Upper lobe of left lung (tissue), 6 donors: ENCODE data around the gene NRDC. TPM values are rescaled to one million over a fixed set of nuclear protein-coding genes. Genes with fewer than 3 reads are reported as not detected.
A peak's percentile ranks its signal among the peaks of the same experiment; 100 is the strongest.

Experiments used
- ATAC-seq, 2 donors: fragments of 200-7000 bp; cut with Tn5 transposase; one replicate each; pipeline ENCODE4 v1.9.1; 2022; ENCODE audit warnings: mild to moderate bottlenecking in 2 of 2, moderate library complexity in 2 of 2; ENCODE audit not compliant: low FRiP score in 2 of 2
- DNase-seq, 2 donors: peaks; one replicate each; pipeline ENCODE4 v3.0.0-alpha.2; 2019 to 2020
- H3K27ac ChIP-seq, 4 donors: fragments of 200-600 bp; sonication (generic); one replicate each; pipeline ENCODE4 v1.5.1; 2016 to 2019
- H3K27me3 ChIP-seq, 4 donors: fragments of 200-600 bp; sonication (generic); one replicate each; pipeline ENCODE4 v1.5.1; 2017 to 2019
- H3K36me3 ChIP-seq, 4 donors: fragments of 200-600 bp; sonication (generic); one replicate each; pipeline ENCODE4 v1.5.1; 2016 to 2019
- H3K4me1 ChIP-seq, 4 donors: fragments of 200-600 bp; sonication (generic); one replicate each; pipeline ENCODE4 v1.5.1; 2018 to 2019
- H3K4me3 ChIP-seq, 4 donors: fragments of 200-600 bp; sonication (generic); one replicate each; pipeline ENCODE4 v1.5.1; 2017 to 2019; ENCODE audit warnings: mild to moderate bottlenecking in 2 of 4, moderate library complexity in 1 of 4
- H3K9me3 ChIP-seq, 4 donors: fragments of 200-600 bp; sonication (generic); one replicate each; pipeline ENCODE4 v1.5.1; 2018 to 2019
- EP300 ChIP-seq, 4 donors: sonication (generic); formaldehyde crosslinking; IDR thresholded peaks; one replicate each; pipeline ENCODE4 v1.5.1; 2017; ENCODE audit warnings: antibody characterized with exemption in 4 of 4, control low read depth in 2 of 4
- POLR2A ChIP-seq, 4 donors: fragments of 450-650 bp; IDR thresholded peaks; one replicate each; pipeline ENCODE4 v1.5.1; 2016 to 2017; ENCODE audit warnings: antibody characterized with exemption in 4 of 4, mild to moderate bottlenecking in 2 of 4
- POLR2AphosphoS5 ChIP-seq, 2 donors: sonication (generic); formaldehyde crosslinking; IDR thresholded peaks; one replicate each; pipeline ENCODE4 v1.5.1; 2017; ENCODE audit warnings: antibody characterized with exemption in 2 of 2
- WGBS, 2 donors: methylation state at CpG; one replicate each; pipeline ENCODE4 v1.1.5; 2017 to 2018; 5-methylcytosine and 5-hydroxymethylcytosine counted together
- total RNA-seq, 6 donors: library from RNA; depleted of rRNA in 4 of 6; stranded (reverse); fragments of >200 nt in 4 of 6; gene quantifications; one replicate each; pipeline versions ENCODE4 v1.1.0 to v1.2.1, GENCODE V29; 2016 to 2021
- TF ChIP-seq, protein P1 (sequence below), 6 experiments: fragments of 450-650 bp in 4 of 6; fragments of 200-600 bp in 2 of 6; sonication (generic) in 2 of 6; IDR thresholded peaks; one replicate each; pipeline ENCODE4 v1.5.1; 2016 to 2019; ENCODE audit warnings: antibody characterized with exemption in 6 of 6
- donor health status: DM: no; HTN: no; CAD: no; lungs with moderate emphysema.
- donor health status: DM: no; HTN: yes; CAD: no; lungs with severe emphysema.

Gene NRDC
- total RNA-seq, 6 donors from 2014 or later: 52.5 to 149 (median 106) TPM

DNA sequence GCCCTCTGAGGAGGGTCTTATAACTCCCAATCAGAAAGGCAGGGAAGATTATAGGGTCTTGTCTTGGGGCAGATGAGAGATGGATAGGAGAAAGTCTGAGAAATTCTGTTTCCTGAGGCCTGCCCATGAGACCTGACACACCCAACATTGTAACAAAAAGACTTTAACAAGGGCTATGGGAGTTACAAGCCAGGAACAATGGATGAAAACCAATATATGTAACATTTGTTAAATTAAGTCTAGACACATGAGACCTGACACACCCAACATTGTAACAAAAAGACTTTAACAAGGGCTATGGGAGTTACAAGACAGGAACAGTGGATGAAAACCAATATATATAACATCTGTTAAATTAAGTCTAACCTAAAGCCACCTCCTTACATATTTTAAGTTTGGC is 21.8 kb downstream of the NRDC start:
- no peak for ATAC-seq
- no peak overlapping the region for H3K27ac ChIP-seq

DNA sequence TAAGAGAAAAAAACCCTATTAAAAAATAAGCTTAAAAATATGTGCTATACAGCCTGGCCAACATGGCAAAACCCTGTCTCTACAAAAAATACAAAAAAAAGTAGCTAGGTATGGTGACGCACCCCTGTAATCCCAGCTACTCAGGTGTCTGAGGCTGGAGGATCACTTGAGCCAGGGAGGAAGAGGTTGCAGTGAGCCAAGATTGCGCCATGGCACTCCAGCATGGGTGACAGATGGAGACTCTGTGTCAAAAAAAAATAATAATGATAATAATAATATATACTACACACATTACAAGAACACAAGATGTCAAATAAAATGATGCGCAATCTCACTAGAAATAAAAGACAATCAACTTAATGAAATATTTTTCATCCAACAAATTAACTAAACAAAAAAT is 22.9 kb downstream of the NRDC start:
- Histone ChIP-seq H3K4me1 (no peaks in the 10 kb centered on the region), H3K4me3 (no peak overlapping the region), H3K36me3 (peaks cover 0 to 16% (median 3%) of the 10 kb centered on the region in 4 donors), H3K27ac (no peak overlapping the region), H3K9me3 (no peaks in the 10 kb centered on the region), H3K27me3 (no peaks in the 10 kb centered on the region)
- 76 to 94% methylated on average over 3 of the region's 3 CpGs for WGBS, 2 donors
- TF ChIP-seq EP300 (IDR thresholded peaks at IDR 0.05) (no peak), POLR2A (IDR thresholded peaks at IDR 0.05) (no peak), POLR2AphosphoS5 (IDR thresholded peaks at IDR 0.05) (no peak)
- TF ChIP-seq, protein P1, sequence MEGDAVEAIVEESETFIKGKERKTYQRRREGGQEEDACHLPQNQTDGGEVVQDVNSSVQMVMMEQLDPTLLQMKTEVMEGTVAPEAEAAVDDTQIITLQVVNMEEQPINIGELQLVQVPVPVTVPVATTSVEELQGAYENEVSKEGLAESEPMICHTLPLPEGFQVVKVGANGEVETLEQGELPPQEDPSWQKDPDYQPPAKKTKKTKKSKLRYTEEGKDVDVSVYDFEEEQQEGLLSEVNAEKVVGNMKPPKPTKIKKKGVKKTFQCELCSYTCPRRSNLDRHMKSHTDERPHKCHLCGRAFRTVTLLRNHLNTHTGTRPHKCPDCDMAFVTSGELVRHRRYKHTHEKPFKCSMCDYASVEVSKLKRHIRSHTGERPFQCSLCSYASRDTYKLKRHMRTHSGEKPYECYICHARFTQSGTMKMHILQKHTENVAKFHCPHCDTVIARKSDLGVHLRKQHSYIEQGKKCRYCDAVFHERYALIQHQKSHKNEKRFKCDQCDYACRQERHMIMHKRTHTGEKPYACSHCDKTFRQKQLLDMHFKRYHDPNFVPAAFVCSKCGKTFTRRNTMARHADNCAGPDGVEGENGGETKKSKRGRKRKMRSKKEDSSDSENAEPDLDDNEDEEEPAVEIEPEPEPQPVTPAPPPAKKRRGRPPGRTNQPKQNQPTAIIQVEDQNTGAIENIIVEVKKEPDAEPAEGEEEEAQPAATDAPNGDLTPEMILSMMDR (IDR thresholded peaks at IDR 0.05): no peak
- DNase-seq (peak in 1 of 2 donors; percentile 53), ATAC-seq (no peak)

More for the DNA sequence above, 21.8 kb downstream of the NRDC start:
- H3K4me1 ChIP-seq: no peaks in the 10 kb centered on the region
- H3K4me3 ChIP-seq: no peak overlapping the region
- no peaks in the 10 kb centered on the region for H3K27me3 ChIP-seq
- no peak for TF ChIP-seq POLR2AphosphoS5 (IDR thresholded peaks at IDR 0.05)
- TF ChIP-seq, protein P1 (IDR thresholded peaks at IDR 0.05): no peak
- no peak for TF ChIP-seq POLR2A (IDR thresholded peaks at IDR 0.05)
- TF ChIP-seq EP300 (IDR thresholded peaks at IDR 0.05): no peak
- no peak for DNase-seq
- H3K36me3 ChIP-seq: peaks cover 0 to 16% (median 3%) of the 10 kb centered on the region in 4 donors
- no peaks in the 10 kb centered on the region for H3K9me3 ChIP-seq

DNA sequence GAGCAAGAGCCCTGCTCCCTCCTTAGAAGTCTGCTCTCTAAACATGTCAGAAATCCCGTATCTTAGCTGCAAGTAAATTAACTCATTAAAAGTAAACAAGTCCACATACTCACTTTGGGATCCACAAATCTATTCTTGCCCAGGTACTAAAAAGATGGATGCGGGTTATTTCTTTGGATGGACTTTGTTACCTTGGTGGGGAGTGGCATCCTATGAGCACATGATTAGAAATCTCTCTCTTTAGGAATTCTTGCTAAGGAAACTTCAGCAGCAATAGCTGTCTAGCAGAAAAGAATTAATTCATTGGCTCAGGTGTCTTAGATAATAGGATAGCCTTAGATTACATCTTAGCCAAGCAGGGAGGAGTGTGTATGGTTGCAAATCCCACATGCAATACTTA is 25.2 kb downstream of the NRDC start:
- no peak for DNase-seq
- TF ChIP-seq POLR2AphosphoS5 (IDR thresholded peaks at IDR 0.05): no peak
- TF ChIP-seq, protein P1 (IDR thresholded peaks at IDR 0.05): no peak
- TF ChIP-seq EP300 (IDR thresholded peaks at IDR 0.05): no peak
- no peak for TF ChIP-seq POLR2A (IDR thresholded peaks at IDR 0.05)
- Histone ChIP-seq H3K27me3 (no peaks in the 10 kb centered on the region), H3K4me1 (no peaks in the 10 kb centered on the region), H3K4me3 (no peak overlapping the region), H3K27ac (no peak overlapping the region), H3K9me3 (no peaks in the 10 kb centered on the region), H3K36me3 (peaks cover 0 to 16% (median 3%) of the 10 kb centered on the region in 4 donors)
- ATAC-seq: no peak
- 92 to 95% methylated on average over 2 of the region's 2 CpGs for WGBS, 2 donors

DNA sequence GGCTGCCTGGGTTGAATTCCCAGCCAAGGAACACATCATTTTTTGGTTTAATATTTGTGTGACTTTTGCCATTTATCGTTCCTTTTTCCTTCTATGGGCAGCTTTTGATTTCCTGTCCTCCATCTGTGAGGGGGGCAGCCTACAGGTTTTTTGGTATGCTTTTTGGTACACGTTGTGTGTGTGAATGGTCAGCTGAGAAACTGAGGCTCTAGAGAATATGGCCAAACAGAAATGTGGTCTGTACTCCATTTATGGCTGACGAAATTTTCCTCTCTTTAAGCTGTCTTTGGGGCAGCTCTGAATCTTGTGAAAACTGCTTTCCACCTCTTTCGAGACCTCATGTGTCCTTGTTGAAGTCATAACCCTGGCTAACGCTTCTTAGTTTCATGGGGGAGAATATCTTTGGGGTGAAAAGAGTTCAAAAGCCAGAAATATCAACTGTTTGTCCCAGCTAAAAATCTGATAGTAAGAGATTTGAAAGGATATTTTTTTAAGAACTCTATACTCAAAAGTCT is 26.6 kb downstream of the NRDC start:
- H3K27ac ChIP-seq: no peak overlapping the region
- no peaks in the 10 kb centered on the region for H3K4me1 ChIP-seq
- no peaks in the 10 kb centered on the region for H3K9me3 ChIP-seq
- DNase-seq: no peak
- peaks cover 0 to 16% (median 3%) of the 10 kb centered on the region in 4 donors for H3K36me3 ChIP-seq
- no peaks in the 10 kb centered on the region for H3K27me3 ChIP-seq
- TF ChIP-seq EP300 (IDR thresholded peaks at IDR 0.05) (no peak), POLR2AphosphoS5 (IDR thresholded peaks at IDR 0.05) (no peak)
- H3K4me3 ChIP-seq: no peak overlapping the region
- no peak for ATAC-seq
- 88 to 91% methylated on average over 5 of the region's 5 CpGs for WGBS, 2 donors

DNA sequence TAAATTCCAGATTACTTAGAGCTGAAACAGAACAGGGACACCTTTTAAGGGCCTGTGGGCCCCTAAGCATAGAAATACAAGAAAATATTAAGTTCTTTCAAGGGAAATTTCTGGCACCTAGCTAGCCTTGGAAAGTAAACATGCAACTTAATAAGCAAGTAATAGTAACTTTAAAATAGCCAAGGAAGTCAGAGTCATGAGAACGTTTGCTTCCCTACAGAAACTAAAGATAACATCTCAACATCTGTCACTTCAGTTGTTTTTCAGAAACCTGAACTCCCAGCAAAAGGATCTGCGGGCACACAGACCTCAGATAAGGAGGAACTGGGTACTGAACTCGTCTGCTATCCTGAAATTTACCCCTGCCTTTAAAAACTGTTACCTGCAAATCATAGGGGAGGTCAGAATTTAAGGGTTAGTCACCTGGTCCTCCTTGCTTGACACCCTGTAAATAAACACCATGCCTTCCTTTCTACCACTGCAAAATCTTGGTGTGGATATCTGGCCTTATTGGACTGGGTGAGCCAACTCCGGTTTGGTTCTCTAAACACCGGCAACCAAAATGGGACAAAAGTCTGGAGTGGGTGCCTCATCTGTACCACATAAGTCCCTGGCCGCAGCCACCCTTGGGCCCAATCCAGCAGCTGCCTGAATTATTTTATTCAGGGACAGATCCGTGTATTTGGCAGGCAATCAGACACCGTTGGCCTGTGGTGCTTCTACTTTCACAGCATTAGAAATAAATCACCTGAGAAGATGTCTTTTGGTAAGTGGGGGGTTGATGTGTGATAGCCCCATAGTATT is 27.9 kb downstream of the NRDC start:
- 44 to 55% methylated on average over 8 of the region's 8 CpGs for WGBS, 2 donors
- ATAC-seq: no peak
- Histone ChIP-seq H3K4me1 (no peaks in the 10 kb centered on the region), H3K9me3 (no peaks in the 10 kb centered on the region), H3K27ac (no peak overlapping the region), H3K36me3 (peaks cover 0 to 16% (median 3%) of the 10 kb centered on the region in 4 donors), H3K4me3 (no peak overlapping the region), H3K27me3 (no peaks in the 10 kb centered on the region)
- TF ChIP-seq, protein P1 (IDR thresholded peaks at IDR 0.05): no peak
- no peak for TF ChIP-seq EP300 (IDR thresholded peaks at IDR 0.05)
- TF ChIP-seq POLR2A (IDR thresholded peaks at IDR 0.05): no peak
- no peak for TF ChIP-seq POLR2AphosphoS5 (IDR thresholded peaks at IDR 0.05)
- DNase-seq: no peak
